Measurements from ENCODE around the gene RASD1. TPM values are rescaled to one million over a fixed set of nuclear protein-coding genes. Genes with fewer than 3 reads are reported as not detected.

The RASD1 gene
- total RNA-seq, 1 experiment from 2014 or later, result 0.30 TPM

Other genes starting within 250 kb of the RASD1 start
- gene COPS3, start 215.1 kb downstream of the RASD1 start, total RNA-seq (2021; ENCODE audit: unreplicated experiment), result 99.0 TPM
- 10.2 TPM for gene NT5M, start 193.0 kb downstream of the RASD1 start, total RNA-seq (2021; ENCODE audit: unreplicated experiment)
- gene MED9, start 19.4 kb downstream of the RASD1 start, total RNA-seq (2021; ENCODE audit: unreplicated experiment), result 13.9 TPM
- gene PEMT, start 95.3 kb upstream of the RASD1 start, total RNA-seq (2021; ENCODE audit: unreplicated experiment), result 52.1 TPM
- gene RAI1, start 185.1 kb upstream of the RASD1 start, total RNA-seq (2021; ENCODE audit: unreplicated experiment), result 38.5 TPM

Measured in HCT116 (cell line).